Islet precursor cell (in vitro differentiated cells): ENCODE data around the gene MAML3.

Experiments used
- DNase-seq: peaks from one replicate; pipeline ENCODE4 v3.0.0-alpha.2; 2018

Gene MAML3

DNA sequence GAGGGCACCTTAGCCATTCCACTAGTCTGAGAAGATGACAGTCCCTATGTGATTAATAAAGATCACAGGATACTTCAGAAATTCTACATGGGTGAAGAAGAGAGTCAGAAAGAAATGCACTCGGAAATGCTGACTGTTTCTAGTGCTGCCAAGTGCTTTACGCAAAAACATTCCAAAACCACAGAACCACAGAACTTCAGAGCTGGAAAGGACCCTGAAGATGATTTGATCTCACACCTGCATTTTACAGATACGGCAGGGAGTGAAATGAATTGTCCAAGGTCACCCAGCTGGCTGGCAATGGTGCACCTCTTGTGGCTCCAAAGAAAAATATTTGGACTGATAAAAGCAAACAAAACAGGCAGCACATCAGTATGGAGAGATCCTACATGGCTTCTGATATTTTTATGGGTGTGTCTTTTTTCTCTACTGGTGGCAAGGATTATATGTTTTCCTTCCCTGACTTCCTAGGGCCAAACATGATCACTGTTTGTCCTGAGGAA, 115.9 kb downstream of the MAML3 start:
- DNase-seq = no peak

DNA sequence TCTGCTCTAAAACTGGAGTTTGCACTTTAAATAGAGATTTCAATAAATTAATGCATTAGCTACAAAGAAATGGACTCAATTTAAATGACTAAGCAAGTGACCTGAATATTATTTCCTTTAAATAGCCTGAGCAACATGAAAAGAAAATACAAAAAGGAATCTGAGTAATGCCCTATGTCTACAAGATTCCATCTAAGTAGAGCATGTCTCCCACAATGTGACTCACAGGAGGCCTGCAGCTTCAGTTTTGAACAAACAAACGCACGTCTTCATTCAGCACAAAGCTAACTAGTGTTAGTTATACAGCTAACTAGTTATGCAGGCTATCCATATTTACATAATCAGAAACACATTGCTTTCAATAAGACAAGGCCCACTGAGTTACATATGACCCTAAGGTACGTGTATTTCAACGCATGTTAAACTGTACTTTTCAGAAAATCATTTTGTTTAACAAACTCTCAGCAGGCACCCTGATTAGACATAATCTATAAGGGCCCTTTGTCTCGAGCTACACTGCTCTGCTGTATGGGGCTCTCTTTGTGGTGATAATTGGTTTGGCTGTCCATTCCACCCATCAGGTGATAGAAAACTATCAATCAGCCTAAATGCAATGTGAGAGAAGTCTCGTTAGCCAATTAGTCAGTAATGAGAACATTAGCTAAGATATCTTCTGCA, 116.5 kb downstream of the MAML3 start:
- DNase-seq = peak; percentile 80

DNA sequence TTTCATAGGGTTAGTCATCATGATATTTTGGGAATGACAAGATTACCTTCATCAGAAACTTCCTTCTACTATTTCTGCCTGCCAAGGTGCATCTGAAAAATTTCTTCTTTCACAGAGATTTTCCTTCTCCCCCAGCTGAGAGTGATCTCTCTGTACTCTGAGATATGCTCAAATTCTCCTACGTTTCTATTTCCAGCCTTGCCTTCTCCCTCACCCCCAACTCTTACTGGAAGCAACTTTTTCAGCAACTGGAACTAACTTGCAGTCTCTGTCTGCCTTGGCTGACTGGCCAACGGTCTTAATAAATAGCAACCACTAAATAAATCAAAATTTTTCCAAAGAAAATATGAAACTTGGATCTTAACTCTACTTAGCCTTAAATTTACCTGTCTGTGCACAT, 122.3 kb downstream of the MAML3 start:
- DNase-seq = no peak

- DNase-seq = no peak
Measured at GRCh38 chr4:140031061-140031460, 122.9 kb downstream of the MAML3 start.

DNA sequence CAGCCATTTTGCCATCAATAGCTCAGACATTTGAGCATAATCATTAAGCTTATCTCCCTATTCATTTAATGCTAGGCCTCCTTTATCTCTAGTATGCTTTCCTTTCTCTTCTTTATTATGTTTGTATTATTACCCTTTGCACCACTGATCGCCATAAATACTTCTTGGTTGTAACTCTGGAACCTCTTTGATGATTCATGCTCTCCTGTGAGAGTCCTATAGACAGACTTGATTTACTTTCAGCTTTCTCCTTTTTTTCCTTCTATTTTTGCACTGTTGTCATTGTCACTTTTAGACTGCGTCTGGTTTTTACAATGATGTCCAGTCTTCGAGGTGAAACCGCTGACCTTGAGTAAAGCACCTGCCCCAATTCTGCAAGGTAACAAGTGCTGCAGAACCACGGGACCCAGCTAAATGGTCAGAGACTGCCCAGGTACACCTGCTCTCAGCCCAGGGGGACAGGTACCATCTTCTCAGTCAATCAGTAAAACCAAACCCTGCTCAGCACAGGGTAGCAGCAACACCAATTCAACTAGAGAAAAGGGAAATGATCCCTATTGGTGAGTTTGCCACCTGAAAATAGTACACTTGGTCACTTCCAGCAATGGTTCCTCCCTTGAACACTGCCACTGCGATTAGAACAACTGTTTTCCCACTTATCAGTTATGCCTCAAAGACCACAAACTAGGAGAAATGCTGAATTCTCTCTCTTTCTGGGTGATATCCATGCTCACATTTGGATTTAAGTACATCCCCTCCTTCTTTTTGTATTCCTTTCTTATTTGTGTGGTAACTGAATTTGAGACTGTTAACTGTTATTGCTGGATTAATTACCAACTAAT, 125.1 kb downstream of the MAML3 start:
- DNase-seq = no peak

DNA sequence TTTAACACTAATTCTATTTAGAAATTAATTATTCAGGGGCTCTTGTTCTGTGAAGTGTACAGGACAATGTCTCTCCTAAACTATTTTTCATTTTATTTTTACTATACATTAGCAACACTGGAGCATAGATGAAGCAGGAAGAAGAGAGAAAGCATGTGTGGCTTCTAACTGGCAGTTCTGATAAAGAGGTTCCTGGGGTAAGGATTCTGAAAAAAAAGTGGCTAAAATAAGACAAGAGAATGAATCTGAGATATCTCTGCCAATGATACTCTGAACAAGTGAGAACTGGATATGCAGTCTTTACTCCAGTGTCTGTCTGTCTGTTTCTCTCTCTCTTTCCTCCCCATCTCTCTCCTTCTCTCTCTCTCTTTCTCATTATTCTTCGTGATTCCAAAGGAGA, 125.9 kb downstream of the MAML3 start:
- DNase-seq = no peak

DNA sequence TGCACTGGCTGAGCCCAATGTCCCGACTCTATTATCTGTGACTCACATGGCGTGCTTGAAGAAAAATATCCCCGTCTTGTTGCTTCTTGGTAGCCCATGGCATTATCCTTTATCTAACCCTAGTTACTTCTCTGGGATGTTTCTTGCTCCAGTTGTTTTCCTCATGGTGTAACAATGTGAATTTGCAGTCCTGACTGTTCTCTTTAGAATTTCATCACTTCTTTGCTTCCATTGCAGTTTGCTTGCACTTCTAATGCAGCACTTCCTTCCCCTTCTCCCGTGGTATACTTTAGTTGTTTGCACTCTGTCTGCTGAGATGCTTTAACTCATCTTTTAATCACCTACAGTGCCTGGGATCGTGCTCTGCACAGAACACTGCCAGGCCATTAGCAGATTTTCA, 126.9 kb downstream of the MAML3 start:
- DNase-seq = no peak

GRCh38 chr4:140025470-140025869, 128.5 kb downstream of the MAML3 start:
- no peak for DNase-seq

GRCh38 chr4:140020457-140021361, 133.3 kb downstream of the MAML3 start:
- DNase-seq = no peak

GRCh38 chr4:140019619-140020347, 134.2 kb downstream of the MAML3 start:
- no peak for DNase-seq

DNA sequence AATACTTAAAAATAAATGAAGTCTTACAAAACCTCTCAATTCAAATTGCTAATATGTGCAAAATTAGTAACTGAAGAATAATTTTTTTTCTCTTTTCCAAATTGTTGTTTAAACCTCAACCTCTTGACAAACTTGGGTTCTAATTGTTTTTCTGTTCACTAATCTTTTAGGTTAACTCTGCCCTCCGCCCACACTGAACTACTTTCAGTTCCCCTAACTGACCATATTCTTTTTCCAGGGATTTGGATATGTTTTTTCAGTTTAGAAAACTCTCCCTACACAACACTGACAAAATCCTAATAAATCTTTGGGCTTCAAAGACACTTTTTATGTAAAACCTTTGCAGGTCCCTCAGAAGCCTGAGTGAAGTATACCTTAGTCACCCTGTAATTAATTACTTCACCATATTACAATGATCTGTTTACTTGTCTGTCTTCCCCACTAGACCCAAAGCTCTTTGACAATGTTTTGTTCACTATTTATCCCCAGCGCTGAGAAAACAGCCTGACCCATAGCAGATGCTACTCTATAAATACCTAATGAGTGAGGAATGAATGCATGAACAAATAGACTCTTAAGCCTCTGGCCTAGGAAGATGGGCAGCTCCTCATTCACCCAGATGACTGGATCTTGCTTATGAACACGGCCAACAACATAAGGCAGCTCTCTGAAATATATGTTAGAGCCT, 134.9 kb downstream of the MAML3 start:
- no peak for DNase-seq

DNA sequence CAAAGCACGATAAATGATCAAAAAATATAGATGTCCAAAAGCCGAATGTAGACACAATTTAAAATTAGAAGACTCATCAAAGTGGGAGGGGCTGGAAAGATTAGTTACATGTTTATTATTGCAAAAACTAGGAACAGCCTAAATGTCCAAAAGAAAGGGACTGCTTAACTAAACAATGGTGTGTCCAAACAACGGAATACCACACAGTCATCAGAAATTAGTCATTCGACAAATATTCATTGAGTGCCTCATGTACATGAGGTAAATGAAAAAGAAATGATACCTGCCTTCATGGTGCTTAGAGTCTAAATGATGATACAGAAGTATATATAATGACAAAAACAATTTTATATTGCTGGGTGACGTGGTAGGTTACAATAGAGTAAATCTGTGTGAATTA, 139.7 kb downstream of the MAML3 start:
- no peak for DNase-seq

- DNase-seq = peak; percentile 61
Measured at GRCh38 chr4:140012688-140013486, 141.1 kb downstream of the MAML3 start.

DNA sequence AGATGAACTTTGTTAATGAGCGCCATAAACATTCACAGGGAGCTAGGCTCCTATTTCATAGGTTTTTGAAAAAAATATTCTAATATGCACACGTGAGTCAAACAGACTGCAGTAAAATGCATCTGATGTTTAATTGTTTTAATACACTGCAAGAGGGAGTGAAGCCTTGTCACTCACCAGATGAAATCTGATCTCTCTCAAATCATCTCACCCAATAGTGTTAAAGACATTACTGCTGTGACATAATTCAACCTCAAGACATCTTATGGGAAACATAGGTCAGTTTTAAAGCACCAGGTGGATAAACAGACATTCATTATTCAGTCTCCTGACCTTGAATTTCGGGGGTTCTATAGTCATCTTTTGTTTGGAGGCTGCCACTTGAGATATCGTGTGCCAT, 148.3 kb downstream of the MAML3 start:
- no peak for DNase-seq

DNA sequence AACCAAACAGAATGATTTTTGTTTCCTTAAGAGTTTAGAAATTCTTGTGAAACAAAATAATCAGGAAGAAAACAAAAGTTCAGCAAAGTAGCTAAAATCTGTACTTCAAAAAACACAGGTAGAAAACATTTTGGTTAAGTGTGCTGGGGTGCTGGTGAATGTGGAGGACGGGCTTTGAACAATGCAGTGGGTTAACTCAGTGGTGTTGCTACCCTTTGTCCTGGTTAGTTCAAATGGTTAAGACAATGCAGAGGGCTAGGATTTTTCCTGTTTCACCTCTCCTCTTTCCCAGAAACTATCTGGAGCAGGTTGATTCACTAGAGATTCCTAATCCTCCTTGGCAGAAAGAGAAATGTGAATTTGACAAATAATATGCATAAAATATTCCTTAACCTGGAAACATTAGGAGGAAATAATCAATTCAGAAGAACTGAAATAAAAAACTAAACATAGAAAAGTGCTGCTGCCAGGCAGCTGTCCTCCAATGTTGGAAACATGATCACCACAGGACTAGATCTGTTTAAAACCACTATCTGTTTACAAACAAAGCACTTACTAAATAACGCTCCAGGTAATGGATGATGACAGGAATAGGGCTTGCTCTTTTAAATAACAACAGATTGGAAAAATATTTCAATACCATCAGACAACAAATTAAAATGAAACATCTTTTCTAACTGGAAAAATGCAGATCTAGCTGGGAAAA, 148.9 kb downstream of the MAML3 start:
- DNase-seq = no peak

DNA sequence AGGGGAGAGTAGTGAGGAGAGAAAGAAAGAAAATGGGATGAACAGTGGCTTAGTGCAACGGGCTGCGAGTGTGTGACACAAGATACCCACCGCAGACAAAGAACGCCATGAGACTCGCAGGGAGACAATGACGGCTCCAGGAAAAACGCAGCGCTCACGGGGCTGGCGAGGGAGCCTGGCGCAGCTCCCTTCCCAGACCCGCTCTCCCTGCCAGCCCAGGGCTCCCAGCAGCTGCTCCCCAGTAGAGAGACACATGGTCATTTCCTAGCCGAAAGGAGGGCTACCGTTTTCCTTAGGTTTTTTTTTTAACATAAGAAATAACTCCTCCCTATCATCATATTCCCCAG, 149.5 kb downstream of the MAML3 start:
- DNase-seq = peak; percentile 83

DNA sequence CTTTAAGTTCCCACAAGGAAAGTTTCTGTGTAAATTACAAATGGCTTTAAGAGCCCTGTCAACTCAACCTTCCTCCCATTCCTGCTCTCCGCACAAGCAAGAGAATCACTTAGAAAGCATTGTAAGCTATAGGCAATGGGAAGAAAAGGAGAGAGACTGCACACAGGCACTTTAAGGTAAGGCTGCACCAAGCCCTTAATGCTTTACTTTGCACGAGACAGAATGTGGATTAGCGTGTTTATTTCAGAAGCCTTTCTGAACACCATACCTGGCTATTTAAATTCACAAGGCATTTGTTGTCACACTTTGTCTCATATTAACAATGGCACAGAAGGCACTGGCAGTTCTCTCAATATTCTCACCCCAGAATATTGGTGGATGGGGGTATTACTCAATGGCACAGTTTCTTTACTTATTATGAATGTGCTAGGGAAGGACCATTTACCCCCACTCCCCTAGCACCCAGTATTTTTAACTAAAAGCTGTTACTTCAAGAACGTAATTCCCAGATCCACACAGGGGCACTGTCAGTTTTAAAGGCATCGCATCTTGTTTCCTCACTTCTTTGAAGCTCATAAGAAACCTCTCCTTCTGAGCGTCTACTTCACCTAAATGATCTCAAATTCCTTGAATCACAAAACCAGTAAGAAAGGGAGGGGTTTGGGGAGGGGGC, 150.0 kb downstream of the MAML3 start:
- no peak for DNase-seq

- DNase-seq = no peak
Measured at GRCh38 chr4:140000232-140000631, 153.8 kb downstream of the MAML3 start.

DNA sequence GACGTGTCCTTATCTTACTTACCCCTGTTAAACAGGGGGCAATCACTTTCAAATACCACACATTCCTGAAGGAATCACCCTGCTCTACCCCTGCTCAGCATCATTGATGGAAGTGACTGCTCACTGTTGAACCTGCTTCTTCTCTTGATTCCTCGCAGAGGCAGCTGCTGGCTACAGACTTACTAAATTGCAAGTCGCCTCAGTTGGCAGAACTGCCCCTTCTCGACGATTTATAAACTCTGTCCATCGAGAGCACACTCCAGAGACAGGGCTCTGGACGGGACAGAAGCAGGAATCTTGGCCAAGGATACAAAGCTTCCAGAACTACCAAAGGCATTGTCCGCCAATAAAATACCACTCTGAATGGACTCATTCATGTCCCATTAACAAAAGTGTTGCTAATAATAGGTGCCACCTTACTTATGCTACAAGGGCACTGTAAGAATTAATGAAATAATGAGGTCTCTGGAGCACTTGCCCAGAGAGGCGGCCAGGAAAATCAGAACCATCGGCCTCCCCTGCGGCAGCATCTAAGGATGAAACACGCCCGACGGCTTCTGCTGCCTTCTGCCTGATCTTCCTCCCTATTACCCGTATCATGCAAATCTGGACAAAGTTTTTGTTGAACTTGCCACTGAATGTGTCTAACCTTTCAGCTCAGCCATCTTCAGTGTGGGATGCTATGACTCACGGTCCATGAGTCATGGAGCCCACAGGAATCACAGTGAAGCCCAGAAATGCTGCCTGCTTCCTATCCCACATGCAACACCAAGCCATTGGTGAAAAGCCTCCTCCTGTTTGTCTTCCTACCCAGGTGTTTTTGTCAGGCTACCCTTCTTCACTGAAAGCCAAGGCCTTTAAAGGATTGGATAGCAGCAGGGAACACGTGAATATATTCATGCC, 164.9 kb downstream of the MAML3 start:
- DNase-seq = peak; percentile 94
